K562 (cell line): Measurements from ENCODE around the gene ELMO1. TPM values are rescaled to one million over a fixed set of nuclear protein-coding genes. Genes with fewer than 3 reads are reported as not detected.

Experiments used
- ATAC-seq: fragments of 200-7000 bp; cut with Tn5 transposase; 3 replicates; pipeline ENCODE4 v1.9.1; 2020; ENCODE audit warnings: moderate library complexity
- BruUV-seq: library from RNA; stranded (reverse); fragments of 400-500 nt; replicated peaks from 2 replicates; lab custom pipeline; 2021; lab: Mats Ljungman, UMichigan
- CTCF ChIA-PET: fragments of 300-600 bp; formaldehyde crosslinking; extraction: SDS; loops from one replicate; lab custom pipeline; 2021; ENCODE audit warnings: low intra/inter-chr PET ratio; lab: Yijun Ruan, JAX
- POLR2A ChIA-PET: fragments of 300-600, 350-650 bp; sonication (Branson Sonifier 250); formaldehyde crosslinking; extraction: SDS; loops from one replicate; lab custom pipeline; 2021; ENCODE audit warnings: antibody characterized with exemption, inconsistent platforms; lab: Yijun Ruan, JAX
- DNase-seq, 4 experiments: peaks; one replicate each; pipeline versions ENCODE4 v3.0.0 to v3.0.0-alpha.2; 2011 to 2018; ENCODE audit warnings: low spot score in 3 of 4, mixed read lengths in 3 of 4; ENCODE audit errors: extremely low read depth in 1 of 4
- FAIRE-seq: peaks from 2 replicates; lab custom pipeline; 2011; peaks lifted over from hg19 to GRCh38; lab: Jason Lieb, UNC
- H2AFZ ChIP-seq: 2 replicates; pipeline ENCODE4 v1.6.0; 2011; ENCODE audit warnings: low read depth, low read length, control low read depth, inconsistent platforms
- H3K27ac ChIP-seq: fragments of 200-600 bp; 3 replicates; pipeline ENCODE4 v1.8.0; 2011; ENCODE audit warnings: low read depth, mild to moderate bottlenecking, control low read depth, inconsistent platforms, low read length, moderate library complexity, mixed read lengths; ENCODE audit errors: extremely low read depth
- H3K27me3 ChIP-seq, 2 experiments: fragments of 300-600 bp in 1 of 2; 2 replicates in 1 of 2; 3 replicates in 1 of 2; pipeline versions ENCODE4 v1.6.0 to v1.8.0; 2011; ENCODE audit warnings: inconsistent platforms in 2 of 2, low read length in 2 of 2, mild to moderate bottlenecking in 1 of 2, mixed read lengths in 1 of 2, moderate library complexity in 1 of 2; ENCODE audit not compliant: control insufficient read depth in 2 of 2, insufficient read depth in 2 of 2
- H3K36me3 ChIP-seq: fragments of 300-600 bp; 3 replicates; pipeline ENCODE4 v1.8.0; 2011; ENCODE audit warnings: mild to moderate bottlenecking, low read length, inconsistent platforms; ENCODE audit not compliant: control insufficient read depth, insufficient read depth
- H3K4me1 ChIP-seq, 2 experiments: fragments of 200-600 bp in 1 of 2; replicated peaks in 1 of 2; 2 replicates in 1 of 2; 3 replicates in 1 of 2; pipeline versions ENCODE4 v1.5.1 to v1.8.0; 2011; ENCODE audit warnings: inconsistent platforms in 2 of 2, low read length in 2 of 2, mild to moderate bottlenecking in 1 of 2, mixed read lengths in 1 of 2, moderate library complexity in 1 of 2; ENCODE audit not compliant: control insufficient read depth in 2 of 2, insufficient read depth in 2 of 2
- H3K4me2 ChIP-seq: 2 replicates; pipeline ENCODE4 v1.6.1; 2011; ENCODE audit warnings: low read length, control low read depth, inconsistent platforms, mixed read lengths; ENCODE audit not compliant: insufficient read depth
- H3K4me3 ChIP-seq: fragments of 200-600 bp; sonication (generic), shearing (Covaris generic); 2 replicates; pipeline ENCODE4 v1.5.1; 2016; ENCODE audit warnings: control low read depth, inconsistent platforms
- H3K79me2 ChIP-seq: fragments of 200-600 bp; 3 replicates; pipeline ENCODE4 v1.8.0; 2011; ENCODE audit warnings: low read length, inconsistent platforms; ENCODE audit not compliant: control insufficient read depth, insufficient read depth
- H3K9ac ChIP-seq, 2 experiments: 2 replicates each; pipeline versions ENCODE4 v1.6.0 to v1.6.1; 2011; ENCODE audit warnings: low read depth in 2 of 2, low read length in 2 of 2, control low read depth in 1 of 2, inconsistent platforms in 1 of 2, mild to moderate bottlenecking in 1 of 2, mixed read lengths in 1 of 2; ENCODE audit not compliant: insufficient read depth in 1 of 2
- H3K9me1 ChIP-seq: one replicate; pipeline ENCODE4 v1.6.0; 2011; ENCODE audit warnings: inconsistent platforms, mild to moderate bottlenecking, low read length, moderate library complexity; ENCODE audit not compliant: control insufficient read depth, insufficient read depth
- H3K9me3 ChIP-seq: replicated peaks from 2 replicates; pipeline ENCODE4 v1.5.1; 2011; ENCODE audit warnings: low read depth, low read length, inconsistent platforms; ENCODE audit not compliant: control insufficient read depth, insufficient read depth
- H4K20me1 ChIP-seq: replicated peaks from 2 replicates; pipeline ENCODE4 v1.6.1; 2011; ENCODE audit warnings: low read length, inconsistent platforms, mixed read lengths; ENCODE audit not compliant: control insufficient read depth, insufficient read depth
- FOXP1 ChIP-seq: sonication (generic); formaldehyde crosslinking; IDR thresholded peaks from 2 replicates; pipeline ENCODE4 v1.8.0; 2022; ENCODE audit warnings: mild to moderate bottlenecking, missing genetic modification reagents
- GATA2 ChIP-seq: sonication (generic); formaldehyde crosslinking; IDR thresholded peaks from 2 replicates; pipeline ENCODE4 v1.4.0; 2020; ENCODE audit warnings: mild to moderate bottlenecking, missing genetic modification reagents
- L3MBTL2 ChIP-seq: fragments of 450-650 bp; IDR thresholded peaks from 2 replicates; pipeline ENCODE4 v1.6.1; 2016; ENCODE audit warnings: mild to moderate bottlenecking, moderate library complexity
- USF2 ChIP-seq: sonication (generic); formaldehyde crosslinking; IDR thresholded peaks from 2 replicates; pipeline ENCODE4 v1.5.0; 2020; ENCODE audit warnings: missing genetic modification reagents
- WGBS: fragments of 100-300 bp; shearing (Covaris generic); methylation state at CpG from one replicate; pipeline ENCODE4 v1.1.6; 2016; ENCODE audit warnings: low coverage, mixed read lengths; ENCODE audit not compliant: insufficient coverage; ENCODE audit errors: missing lambda C conversion rate; 5-methylcytosine and 5-hydroxymethylcytosine counted together
- in situ Hi-C: fragments of 300-500 bp; cut with MboI; formaldehyde crosslinking; loops from 4 replicates; pipeline ENCODE4 v1.15.0; 2018; ENCODE audit warnings: inconsistent platforms, mixed read lengths
- intact Hi-C: fragments of 100-400 bp; cut with micrococcal nuclease; formaldehyde crosslinking; loops from 2 replicates; pipeline ENCODE4 v1.14.2; 2022
- polyA plus RNA-seq, 8 experiments: library from polyadenylated mRNA; depleted of rRNA in 4 of 8; stranded (reverse) in 5 of 8; unstranded in 3 of 8; fragments of >200 nt; fragmentation: Nextera tagmentation in 2 of 8; fragmentation: Illumina TruSeq in 1 of 8; extraction: Ambion mirVana in 2 of 8; extraction: Trizol in 1 of 8; gene quantifications; 2 replicates each; pipeline versions ENCODE4 v1.2.1 to v1.2.3, GENCODE V29; 2011 to 2014; ENCODE audit warnings: inconsistent platforms in 1 of 8, missing spikeins in 1 of 8
- total RNA-seq, 7 experiments: library from RNA; depleted of rRNA in 6 of 7; stranded (reverse); fragments of >200 nt in 6 of 7; fragmentation: Illumina TruSeq in 2 of 7; extraction: Trizol in 2 of 7; gene quantifications; 2 replicates each; pipeline versions ENCODE4 v1.2.1 to v1.2.3, GENCODE V29; 2011 to 2021; ENCODE audit warnings: low replicate concordance in 1 of 7

Gene ELMO1
- total and polyA plus RNA-seq, 9 of the 15 experiments (the other 6 are each of a cell fraction or from before 2014, with no cell fraction given), result 0.36 to 7.2 (median 3.6) TPM

- TF ChIP-seq L3MBTL2, result no peak
Observed at GRCh38 chr7:37069336-37069735, 379.3 kb downstream of the ELMO1 start (continued).

GRCh38 chr7:37068902-37069301, 379.8 kb downstream of the ELMO1 start:
- H3K4me1 ChIP-seq, result no peaks in the 10 kb centered on the region
- in situ Hi-C loops (no loop called here), intact Hi-C loops (no loop called here)
- no peak overlapping the region for H3K9ac ChIP-seq
- TF ChIP-seq FOXP1 (CRISPR knock-in tag), result no peak
- ATAC-seq, result no peak
- no peaks in the 10 kb centered on the region for H3K36me3 ChIP-seq
- H3K27me3 ChIP-seq, result no peaks in the 10 kb centered on the region
- no peak for FAIRE-seq
- 0% methylated on average over 1 of the region's 1 CpG for WGBS
- H3K27ac ChIP-seq, result no peak overlapping the region
- H4K20me1 ChIP-seq, result no peaks in the 10 kb centered on the region
- no peak overlapping the region for H2AFZ ChIP-seq
- no TSS peak for BruUV-seq
- no peak for DNase-seq
- CTCF ChIA-PET, result no interaction called here
- POLR2A ChIA-PET, result no interaction called here
- no peaks in the 10 kb centered on the region for H3K79me2 ChIP-seq
- H3K4me2 ChIP-seq, result no peak overlapping the region
- no peaks in the 10 kb centered on the region for H3K9me3 ChIP-seq
- no peaks in the 10 kb centered on the region for H3K9me1 ChIP-seq
- no peak overlapping the region for H3K4me3 ChIP-seq

- Histone ChIP-seq H3K27me3 (no peaks in the 10 kb centered on the region), H3K9ac (no peak overlapping the region), H3K4me1 (no peaks in the 10 kb centered on the region), H3K4me2 (no peak overlapping the region), H3K9me3 (no peaks in the 10 kb centered on the region), H2AFZ (no peak overlapping the region), H3K27ac (no peak overlapping the region), H3K79me2 (no peaks in the 10 kb centered on the region), H4K20me1 (no peaks in the 10 kb centered on the region), H3K9me1 (no peaks in the 10 kb centered on the region), H3K4me3 (no peak overlapping the region), H3K36me3 (no peaks in the 10 kb centered on the region)
- intact Hi-C loops, result no loop called here
- CTCF ChIA-PET, result no interaction called here
- no TSS peak for BruUV-seq
- DNase-seq (no peak), FAIRE-seq (no peak), ATAC-seq (no peak)
- POLR2A ChIA-PET, result no interaction called here
- peak; percentile 29; the same call in 1 of the 2 replicates for TF ChIP-seq USF2 (CRISPR knock-in tag)
- no peak for TF ChIP-seq GATA2
- in situ Hi-C loops, result no loop called here
- WGBS, result 2% methylated on average over 4 of the region's 4 CpGs
Observed at GRCh38 chr7:37068038-37068437, 380.6 kb downstream of the ELMO1 start.
